GM21526 (cell line): Measurements from ENCODE around the gene LRCOL1.

Source experiments
- ATAC-seq: cut with Tn5 transposase; IDR thresholded peaks from one replicate; pipeline ENCODE4 v1.9.1; 2021; ENCODE audit warnings: moderate library complexity; ENCODE audit not compliant: unreplicated experiment, low FRiP score

The LRCOL1 gene

GRCh38 chr12:132571051-132571450 lies 39.3 kb downstream of the LRCOL1 start:
- no peak for ATAC-seq

- ATAC-seq = no peak
These were observed 39.7 kb downstream of the LRCOL1 start for GRCh38 chr12:132570635-132571034.

GRCh38 chr12:132569856-132570480 lies 40.4 kb downstream of the LRCOL1 start:
- ATAC-seq = no peak

GRCh38 chr12:132568826-132569480 lies 41.4 kb downstream of the LRCOL1 start:
- no peak for ATAC-seq

GRCh38 chr12:132568301-132568700 lies 42.1 kb downstream of the LRCOL1 start:
- ATAC-seq = no peak

- no peak for ATAC-seq
These were observed 43.8 kb downstream of the LRCOL1 start for GRCh38 chr12:132566516-132567131.

GRCh38 chr12:132565365-132565764 lies 45.0 kb downstream of the LRCOL1 start:
- ATAC-seq = no peak

GRCh38 chr12:132563911-132564310 lies 46.5 kb downstream of the LRCOL1 start:
- no peak for ATAC-seq

- no peak for ATAC-seq
These were observed 47.8 kb downstream of the LRCOL1 start for GRCh38 chr12:132562489-132563021.

GRCh38 chr12:132561427-132562156 lies 48.8 kb downstream of the LRCOL1 start:
- ATAC-seq = no peak

GRCh38 chr12:132560614-132561426 lies 49.6 kb downstream of the LRCOL1 start:
- ATAC-seq = no peak

- no peak for ATAC-seq
These were observed 50.1 kb downstream of the LRCOL1 start for GRCh38 chr12:132560364-132560613.

- no peak for ATAC-seq
These were observed 50.6 kb downstream of the LRCOL1 start for GRCh38 chr12:132559652-132560363.

GRCh38 chr12:132558861-132559623 lies 51.3 kb downstream of the LRCOL1 start:
- ATAC-seq = no peak

- ATAC-seq = no peak
These were observed 52.1 kb downstream of the LRCOL1 start for GRCh38 chr12:132558042-132558856.

GRCh38 chr12:132557291-132558015 lies 52.9 kb downstream of the LRCOL1 start:
- no peak for ATAC-seq

GRCh38 chr12:132556801-132557200 lies 53.6 kb downstream of the LRCOL1 start:
- no peak for ATAC-seq

GRCh38 chr12:132556216-132556615 lies 54.2 kb downstream of the LRCOL1 start:
- no peak for ATAC-seq
